Transverse colon (tissue), 3 donors: Measurements from ENCODE around the gene BICDL1.

ENCODE experiments used
- EP300 ChIP-seq: sonication (generic); formaldehyde crosslinking; IDR thresholded peaks from one replicate; pipeline ENCODE4 v1.6.1; 2017; ENCODE audit warnings: antibody characterized with exemption, low read depth
- POLR2A ChIP-seq: fragments of 450-650 bp; IDR thresholded peaks from one replicate; pipeline ENCODE4 v1.6.1; 2016; ENCODE audit warnings: antibody characterized with exemption, mild to moderate bottlenecking, moderate library complexity
- TF ChIP-seq, protein P1 (sequence below), 5 experiments: fragments of 200-600 bp in 3 of 5; fragments of 450-650 bp in 2 of 5; sonication (generic) in 3 of 5; IDR thresholded peaks; 1 replicate in 2 of 5; 2 replicates in 3 of 5; pipeline ENCODE4 v1.5.1; 2016 to 2017; ENCODE audit warnings: antibody characterized with exemption in 5 of 5, inconsistent platforms in 3 of 5, mild to moderate bottlenecking in 2 of 5, moderate library complexity in 1 of 5

DNA sequence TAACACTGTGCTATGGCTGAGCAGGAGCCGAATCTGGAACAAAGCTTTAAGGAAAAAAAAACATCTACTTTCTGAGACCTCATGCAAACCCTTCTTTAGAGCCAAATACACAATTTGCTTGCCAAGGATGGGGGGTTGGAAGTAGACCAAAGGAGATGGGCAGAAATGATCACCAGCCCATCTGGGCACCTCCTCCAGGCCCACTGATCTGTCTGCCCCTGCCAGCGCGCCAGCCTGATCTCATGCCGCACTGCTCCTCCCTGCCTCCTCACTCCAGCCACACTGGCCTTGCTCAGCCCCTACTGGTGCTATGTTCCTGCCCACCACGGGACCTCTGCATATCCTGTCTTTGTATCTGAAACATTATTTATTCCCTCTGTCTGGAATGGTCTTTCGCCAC, 152.3 kb downstream of the BICDL1 start:
- TF ChIP-seq, protein P1, sequence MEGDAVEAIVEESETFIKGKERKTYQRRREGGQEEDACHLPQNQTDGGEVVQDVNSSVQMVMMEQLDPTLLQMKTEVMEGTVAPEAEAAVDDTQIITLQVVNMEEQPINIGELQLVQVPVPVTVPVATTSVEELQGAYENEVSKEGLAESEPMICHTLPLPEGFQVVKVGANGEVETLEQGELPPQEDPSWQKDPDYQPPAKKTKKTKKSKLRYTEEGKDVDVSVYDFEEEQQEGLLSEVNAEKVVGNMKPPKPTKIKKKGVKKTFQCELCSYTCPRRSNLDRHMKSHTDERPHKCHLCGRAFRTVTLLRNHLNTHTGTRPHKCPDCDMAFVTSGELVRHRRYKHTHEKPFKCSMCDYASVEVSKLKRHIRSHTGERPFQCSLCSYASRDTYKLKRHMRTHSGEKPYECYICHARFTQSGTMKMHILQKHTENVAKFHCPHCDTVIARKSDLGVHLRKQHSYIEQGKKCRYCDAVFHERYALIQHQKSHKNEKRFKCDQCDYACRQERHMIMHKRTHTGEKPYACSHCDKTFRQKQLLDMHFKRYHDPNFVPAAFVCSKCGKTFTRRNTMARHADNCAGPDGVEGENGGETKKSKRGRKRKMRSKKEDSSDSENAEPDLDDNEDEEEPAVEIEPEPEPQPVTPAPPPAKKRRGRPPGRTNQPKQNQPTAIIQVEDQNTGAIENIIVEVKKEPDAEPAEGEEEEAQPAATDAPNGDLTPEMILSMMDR (IDR thresholded peaks at IDR 0.05) = no peak
- TF ChIP-seq POLR2A (no peak), EP300 (no peak)
